Activated naive CD8-positive, alpha-beta T cell treated with anti-CD3 and anti-CD28 coated beads, Interleukin-2, amount 50 U/mL, for 16 hours (primary cell): ENCODE measurements around the gene CRB1.
"Not testable (repeated sequence)": the region's sequence is repeated elsewhere in the genome, so short reads cannot be mapped to it uniquely, and the experiment has no call there.

ENCODE experiments used
- DNase-seq: peaks from one replicate; pipeline ENCODE4 v3.0.0-alpha.2; 2020; ENCODE audit warnings: low read depth, low spot score

Gene CRB1

DNA sequence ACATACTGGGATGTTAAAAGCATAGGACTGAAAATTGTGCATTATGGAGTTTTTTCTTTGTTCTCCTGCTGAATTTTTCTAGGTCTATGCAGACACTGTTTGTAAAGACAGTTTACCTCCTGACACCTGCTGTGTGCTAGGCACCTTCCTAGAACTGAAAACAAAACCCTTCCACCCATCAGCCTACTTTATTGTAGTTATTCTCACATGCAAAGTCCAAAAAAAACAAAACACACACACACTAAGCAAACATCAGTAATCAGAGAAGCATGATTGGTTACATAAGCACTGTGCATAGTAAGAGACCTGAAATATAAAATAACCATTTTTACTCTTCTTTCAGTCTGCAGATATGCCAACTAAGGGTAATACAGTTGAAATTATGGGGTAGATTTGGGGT lies 195.1 kb downstream of the CRB1 start:
- no peak for DNase-seq

DNA sequence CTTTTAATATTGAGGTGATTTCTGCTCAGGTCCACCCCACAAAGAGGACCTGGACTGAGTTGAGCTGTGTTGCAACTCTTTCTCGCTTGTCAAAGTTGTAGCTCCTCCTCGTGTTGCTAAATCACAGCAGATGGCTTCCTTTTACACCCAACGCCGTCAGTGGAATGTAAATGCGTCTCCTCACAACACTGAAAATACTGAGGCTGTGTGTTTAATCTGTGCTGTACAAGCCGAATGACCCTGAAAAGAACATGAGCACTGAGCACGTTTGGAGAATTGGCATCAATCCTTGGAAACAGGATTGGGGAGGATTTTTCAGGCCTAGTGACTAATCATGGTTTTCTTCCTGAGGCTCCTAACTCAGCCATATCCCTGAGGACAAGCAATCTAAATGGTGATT lies 196.0 kb downstream of the CRB1 start:
- no peak for DNase-seq

DNA sequence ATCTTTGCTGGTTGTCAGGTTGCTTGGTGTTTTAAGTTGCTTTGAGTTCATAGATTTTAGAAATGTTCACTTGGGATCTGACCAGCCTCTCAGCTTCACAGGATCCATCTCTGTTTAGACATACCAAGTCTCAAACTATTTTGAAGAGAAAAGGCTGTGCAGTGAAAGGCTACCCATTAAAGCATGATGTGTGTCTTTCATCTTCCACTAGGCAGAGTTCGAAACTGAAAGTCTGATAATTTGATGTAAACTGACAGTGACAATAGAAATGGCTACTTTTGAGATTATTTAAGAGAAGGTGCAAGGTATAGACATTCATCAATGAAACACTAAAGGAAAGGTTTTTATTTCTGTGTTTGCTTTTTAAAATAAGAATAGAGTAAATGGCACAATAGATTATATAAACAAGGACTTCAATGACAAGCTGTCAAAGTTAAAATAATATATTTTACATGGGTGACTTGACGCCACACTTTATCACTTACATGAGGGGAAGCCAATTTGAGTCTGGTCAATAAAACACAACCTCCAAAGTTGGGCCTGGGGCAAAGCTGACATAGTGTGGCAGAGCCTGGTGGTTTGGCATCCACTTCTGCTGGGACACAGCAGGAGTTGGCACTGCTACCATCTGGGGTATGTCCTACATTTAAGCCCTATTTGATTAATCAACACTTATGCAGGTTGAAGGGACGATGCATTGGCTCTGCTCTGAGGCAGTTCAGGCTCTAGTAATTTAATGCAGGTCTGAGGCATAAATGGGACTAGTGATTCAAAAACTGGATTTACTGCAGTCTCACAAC lies 197.7 kb downstream of the CRB1 start:
- no peak for DNase-seq

DNA sequence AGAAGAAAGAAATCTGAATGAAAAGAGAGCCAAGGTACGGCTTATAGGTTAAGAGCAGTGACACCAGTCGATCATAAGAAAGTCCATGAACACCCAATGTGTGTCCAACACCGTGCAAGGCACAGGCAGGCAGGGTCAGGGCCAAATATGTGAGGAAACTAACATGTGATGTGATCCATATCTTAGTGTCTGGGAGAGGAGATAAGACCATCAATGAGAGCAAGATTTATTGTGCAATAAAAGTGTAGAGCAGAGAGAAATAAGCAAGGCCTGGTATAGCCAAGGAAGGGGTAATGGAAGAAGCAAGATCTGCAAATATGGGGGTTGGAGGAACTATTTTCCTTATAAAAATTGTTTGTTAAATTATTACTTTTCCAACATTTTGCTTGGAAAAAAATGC lies 198.8 kb downstream of the CRB1 start:
- no peak for DNase-seq

DNA sequence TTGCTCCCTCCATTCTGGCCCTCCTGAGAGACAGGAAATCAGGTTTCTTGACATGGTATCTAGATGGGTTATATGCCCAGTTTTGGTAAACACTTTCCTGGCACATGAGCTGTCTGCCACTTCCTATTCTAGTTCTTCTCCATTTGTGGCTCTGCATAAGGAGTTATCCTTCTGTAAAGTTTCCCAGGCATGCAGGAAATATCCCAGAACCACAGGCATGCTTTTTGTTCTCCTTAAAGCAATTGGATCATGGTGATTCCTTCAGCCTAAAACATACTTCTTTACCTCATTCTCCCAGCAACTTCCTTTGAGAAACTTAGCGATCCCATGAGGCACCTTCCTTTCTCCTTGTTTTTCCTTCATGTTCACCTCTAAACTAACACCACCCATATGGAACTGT lies 199.8 kb downstream of the CRB1 start:
- no peak for DNase-seq

DNA sequence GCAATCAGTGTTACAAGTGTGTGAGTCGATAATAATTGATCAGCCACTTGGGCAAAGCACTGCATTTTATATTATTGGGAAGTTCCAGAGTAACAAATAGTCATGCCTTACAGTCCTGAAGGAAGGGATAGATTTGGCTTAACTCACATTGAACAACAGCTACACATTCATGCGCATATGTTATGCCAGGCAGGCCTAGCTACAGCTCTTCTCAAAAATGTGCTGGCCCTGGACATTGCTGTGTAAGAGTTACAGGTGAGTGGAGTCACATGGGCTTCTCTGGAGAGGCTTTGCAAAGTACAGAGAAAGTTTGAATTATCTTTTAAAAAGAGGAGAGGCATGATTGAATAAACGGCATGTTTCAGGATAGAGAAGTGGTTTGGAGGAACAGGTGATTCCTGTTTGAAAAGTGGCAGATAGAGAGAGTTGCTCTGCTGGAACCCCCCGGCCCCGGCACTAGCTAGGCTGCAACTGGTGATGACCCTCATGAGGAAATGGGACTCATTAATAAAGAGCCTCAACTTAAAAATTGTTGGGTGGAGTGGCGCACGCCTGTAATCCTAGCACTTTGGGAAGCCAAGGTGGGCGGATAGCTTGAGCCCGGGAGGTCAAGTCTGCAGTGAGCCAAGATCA lies 200.6 kb downstream of the CRB1 start:
- no peak for DNase-seq

DNA sequence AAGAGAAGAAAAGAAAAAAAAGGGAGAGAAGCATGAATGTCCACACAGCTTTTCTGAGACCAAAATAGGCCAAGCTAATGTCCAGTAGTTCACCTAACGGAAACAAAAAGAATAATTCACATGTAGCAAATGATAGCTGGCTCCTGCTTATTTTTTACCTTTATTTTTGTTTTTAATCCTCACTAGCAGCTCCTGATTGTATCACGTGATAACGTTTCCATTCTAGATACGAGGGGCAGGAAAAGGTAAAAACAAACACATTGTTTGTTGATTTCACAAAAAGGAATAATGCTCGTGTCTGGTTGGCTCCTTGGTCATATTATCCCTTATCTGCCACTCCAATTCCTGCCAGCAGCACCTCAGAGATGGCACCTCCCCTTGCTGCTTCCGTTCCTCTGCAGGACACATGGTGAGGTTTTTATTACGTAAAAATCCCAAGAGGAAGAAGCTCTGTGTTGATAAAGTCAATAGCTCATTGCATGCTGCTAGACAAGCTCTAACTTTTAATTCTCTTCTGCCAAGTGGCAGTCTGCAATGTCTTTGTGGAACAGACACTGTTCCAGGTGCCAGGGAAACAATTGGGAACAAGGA lies 201.7 kb downstream of the CRB1 start:
- DNase-seq, result no peak

DNA sequence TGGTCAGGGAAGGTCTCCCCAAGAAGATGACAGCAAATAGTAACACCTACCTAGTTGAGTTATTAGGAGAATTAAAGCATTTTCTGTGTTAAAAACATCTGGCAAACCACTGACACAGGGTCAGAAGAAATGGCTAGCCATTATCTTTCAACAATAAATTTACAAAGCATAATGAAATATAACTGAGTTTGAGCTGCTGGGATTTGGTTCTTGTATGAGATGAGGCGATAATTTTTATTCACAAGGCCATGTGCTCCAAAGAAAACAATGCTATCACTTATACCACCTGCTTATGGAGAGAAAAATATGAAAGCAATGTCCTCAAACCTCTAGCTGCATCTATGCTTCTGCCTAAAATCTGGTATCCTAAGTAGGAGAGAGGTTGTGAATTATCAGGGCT lies 202.3 kb downstream of the CRB1 start:
- DNase-seq, result no peak

DNA sequence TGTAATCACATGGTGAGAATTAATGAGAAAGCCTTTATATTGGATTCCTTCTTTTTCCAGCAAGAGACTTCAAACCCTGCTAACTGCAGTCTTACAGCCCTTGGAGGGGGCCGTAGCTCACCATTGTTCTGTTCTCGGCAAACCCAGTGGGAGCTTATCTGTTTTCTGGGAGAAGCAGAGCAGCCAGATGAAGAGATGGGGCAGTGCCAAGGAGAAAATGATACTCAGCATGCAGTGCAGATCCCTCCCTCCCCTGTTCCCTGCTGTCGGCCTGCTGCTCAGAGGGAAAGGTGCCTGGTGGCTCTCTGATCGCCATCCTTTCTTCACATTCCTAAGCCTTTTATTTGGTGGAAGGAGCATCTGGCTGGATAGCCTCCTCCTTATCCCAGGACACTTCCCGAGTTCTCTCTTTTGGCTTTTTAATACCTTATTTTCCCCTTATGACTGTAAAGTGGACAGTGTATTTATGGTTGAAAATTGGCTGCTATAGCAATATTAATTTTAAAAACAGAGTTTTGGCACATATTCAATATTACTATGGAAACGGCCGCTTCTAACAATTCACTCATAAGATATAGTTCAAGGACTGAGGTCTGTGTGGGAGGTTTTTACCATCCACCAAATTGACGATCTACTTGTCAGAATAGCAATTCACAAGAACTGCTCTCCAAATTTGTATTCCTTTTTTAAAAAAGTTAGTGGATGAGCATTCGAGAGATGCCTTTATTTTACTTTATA lies 203.4 kb downstream of the CRB1 start:
- no peak for DNase-seq

DNA sequence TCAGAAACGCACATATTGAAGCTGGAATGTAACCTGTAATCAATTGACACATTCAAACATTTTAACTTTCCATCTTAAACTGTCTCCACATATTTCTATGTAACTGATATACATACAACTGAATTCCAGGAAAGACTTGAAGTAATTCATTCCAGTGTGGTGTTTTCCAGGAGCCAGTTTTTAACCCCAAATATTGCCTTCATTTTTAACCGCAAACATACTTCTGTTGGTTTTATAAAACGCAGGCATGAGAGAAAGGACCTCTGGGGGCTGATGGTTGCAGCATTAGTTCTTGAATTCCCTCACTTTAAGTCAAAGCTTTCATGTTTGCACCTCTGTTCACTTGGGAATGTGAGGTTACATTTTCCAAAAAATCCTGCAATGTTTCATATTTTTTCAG lies 204.1 kb downstream of the CRB1 start:
- no peak for DNase-seq

DNA sequence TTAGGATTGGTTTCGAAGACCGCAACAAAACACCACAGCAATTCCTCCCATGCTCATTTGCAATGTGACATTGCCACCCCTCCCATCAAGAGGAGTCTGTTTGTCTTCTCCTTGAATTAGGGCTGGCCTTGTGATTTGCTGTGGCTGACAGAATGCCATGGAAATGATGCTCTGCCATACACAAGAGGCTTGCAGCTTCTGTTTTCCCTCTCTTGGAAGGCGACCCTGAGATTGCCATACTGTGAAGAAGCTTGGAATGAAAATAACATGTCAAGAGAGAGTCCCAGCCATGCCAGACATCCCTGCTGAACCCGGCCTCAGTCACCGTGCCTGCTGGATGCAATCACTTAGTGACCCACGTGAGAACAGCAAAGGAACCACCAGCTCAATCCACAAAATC lies 212.4 kb downstream of the CRB1 start:
- no peak for DNase-seq

DNA sequence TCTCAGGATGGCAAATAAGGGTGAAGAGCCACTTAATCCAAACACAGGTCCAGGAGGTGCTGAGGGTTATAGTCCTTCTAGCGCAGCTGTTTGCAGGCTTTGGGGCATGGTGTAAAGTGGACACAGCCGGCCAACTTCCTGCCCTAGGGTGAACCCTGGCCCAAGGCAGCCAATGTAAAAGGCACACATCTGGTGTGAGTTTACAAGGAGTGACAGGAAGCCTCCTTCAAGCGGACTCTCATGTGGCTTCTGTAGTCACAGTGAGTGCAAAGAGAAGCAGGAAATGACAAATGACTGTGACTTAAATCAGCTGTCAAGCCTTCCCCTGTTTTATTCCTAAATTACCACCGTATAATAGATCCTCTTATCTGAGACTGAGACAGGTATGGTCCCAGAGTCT lies 213.0 kb downstream of the CRB1 start:
- no peak for DNase-seq

DNA sequence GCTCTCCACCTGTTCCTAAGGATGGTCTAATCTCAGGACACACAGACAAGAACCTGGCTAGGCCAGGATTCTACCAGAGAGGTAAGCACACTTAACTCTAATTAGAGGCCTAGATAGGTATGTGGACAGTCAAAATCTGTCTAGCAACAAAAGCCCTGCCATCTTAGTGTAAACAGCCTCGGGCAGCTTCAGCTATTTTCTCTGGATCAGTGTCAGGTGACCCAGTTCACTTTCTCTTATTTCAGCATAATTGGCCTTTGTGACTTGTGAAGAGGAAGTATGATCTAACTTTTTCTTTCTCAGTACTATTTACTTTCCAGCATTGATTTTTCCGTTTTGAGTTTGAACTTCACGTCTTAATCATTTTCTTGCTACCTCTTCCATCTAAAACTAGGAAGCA lies 217.7 kb downstream of the CRB1 start:
- no peak for DNase-seq

DNA sequence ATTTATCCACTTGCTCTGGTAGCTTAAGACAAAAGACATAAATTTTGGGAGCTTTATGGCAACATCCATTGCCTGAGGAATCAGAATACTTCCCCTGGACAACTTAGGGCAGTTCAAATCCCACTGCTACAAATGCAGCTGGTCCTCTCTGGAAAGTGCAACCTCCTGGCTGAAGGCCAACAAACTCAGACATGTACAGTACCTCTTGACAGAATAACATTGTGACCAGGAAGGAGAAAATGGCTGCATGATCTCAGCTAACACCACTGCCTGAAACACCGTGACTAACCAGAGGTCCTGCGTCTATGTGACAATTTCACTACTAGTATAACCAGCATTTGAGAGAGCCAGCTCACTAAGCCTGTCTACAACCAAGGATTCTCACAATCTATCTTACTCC lies 218.9 kb downstream of the CRB1 start:
- no peak for DNase-seq

DNA sequence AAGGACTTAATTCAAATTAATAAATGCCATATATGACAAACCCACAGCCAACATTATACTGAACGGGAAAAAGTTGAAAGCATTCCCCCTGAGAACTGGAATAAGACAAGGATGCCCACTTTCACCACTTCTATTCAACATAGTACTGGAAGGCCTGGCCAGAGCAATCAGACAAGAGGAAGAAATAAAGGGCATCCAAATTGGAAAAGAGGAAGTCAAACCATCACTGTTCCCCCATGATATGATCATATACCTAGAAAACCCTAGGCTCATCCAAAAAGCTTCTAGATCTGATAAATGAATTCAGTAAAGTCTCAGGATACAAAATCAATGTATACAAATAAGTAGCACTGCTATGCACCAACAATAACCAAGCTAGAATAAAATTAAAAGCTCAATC lies 223.5 kb downstream of the CRB1 start:
- not testable (repeated sequence) for DNase-seq

DNA sequence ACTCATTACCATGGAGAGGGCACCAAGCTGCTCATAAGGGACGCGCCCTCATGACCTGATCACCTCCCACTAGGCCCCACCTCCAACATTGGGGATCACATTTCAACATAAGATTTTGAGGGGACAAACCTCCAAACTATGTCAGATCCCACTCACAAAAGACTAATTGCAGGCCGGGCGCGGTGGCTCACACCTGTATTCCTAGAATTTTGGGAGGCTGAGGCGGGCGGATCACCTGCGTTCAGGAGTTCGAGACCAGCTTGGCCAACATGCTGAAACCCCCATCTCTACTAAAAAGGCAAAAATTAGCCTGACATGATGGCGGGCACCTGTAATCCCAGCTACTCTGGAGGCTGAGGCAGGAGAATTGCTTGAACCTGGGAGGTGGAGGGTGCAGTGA lies 228.7 kb downstream of the CRB1 start:
- DNase-seq, result no peak

DNA sequence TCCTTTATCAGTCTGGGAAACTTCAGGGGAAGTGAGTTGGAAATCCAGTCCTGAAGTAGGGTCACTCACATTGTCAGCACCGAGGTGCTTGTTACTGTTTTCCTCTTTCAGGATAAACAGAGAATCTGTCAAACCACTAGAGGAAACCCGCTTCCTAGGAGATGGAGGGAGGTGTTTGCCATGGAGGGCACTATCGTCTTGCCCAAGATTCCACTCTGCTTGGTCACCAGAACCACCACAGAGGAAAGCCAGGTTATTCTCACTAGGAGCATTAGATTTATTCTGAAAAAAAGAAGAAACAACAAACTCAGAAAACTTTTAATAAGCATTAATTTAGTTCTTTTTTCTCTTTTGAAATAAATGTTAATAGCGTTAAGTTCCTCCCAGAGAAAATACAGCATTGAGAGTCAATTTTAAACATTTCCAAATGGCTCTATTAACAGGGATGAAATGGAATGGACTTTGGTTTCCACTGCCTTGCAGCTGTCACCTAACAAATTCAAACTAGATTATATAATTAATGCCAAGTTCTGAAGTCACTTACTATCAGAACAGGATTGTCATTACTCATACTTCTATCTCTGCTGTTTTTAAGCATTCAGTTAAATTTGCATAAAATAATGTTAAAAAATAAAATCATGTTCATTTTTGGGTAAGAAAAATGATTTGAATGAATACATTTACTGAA lies 242.8 kb downstream of the CRB1 start:
- no peak for DNase-seq

DNA sequence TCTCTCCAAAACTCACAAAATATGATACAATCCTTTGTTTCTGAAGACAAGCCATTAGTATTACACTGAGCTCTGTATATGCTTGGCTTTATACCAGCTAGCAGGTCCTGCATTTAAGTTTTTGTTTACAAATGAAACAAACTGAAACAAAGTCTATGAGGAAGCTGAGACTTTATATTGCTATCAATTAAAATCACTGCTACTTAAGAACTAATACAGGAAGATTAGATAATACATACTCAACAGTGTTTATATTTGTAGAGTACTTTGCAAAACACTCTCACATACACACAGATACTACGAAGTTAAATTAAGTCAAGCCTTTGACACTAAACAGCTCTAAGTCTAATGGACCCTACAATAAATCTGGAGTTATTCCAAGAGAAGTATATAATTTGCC lies 247.4 kb downstream of the CRB1 start:
- DNase-seq, result no peak

DNA sequence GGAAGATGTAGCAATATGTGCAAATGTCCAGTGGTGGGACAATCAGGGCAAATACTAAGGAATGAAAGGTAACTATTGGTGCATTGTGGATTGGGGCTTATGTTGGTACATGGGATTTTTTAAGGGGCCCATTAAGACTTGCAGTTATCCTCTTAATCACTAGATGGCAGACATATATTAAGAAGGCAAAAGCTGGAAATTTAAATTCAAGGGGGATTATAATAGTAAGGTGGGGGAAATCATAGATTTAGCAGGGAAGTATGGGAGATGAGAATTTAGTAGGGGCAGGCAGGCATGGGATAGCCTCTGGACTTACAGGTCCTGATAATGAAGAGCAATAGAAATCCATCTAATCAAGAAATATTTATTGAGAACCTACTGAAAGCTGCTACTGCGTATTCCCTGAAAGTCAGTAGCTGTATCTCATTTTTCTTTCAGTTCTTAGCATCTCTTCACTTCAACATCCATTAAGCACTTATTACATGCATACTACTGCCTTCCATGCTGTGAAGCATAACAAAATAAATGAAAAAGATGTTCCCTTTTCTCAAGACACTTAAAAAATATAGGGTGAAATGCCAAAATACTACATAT lies 251.8 kb downstream of the CRB1 start:
- no peak for DNase-seq

DNA sequence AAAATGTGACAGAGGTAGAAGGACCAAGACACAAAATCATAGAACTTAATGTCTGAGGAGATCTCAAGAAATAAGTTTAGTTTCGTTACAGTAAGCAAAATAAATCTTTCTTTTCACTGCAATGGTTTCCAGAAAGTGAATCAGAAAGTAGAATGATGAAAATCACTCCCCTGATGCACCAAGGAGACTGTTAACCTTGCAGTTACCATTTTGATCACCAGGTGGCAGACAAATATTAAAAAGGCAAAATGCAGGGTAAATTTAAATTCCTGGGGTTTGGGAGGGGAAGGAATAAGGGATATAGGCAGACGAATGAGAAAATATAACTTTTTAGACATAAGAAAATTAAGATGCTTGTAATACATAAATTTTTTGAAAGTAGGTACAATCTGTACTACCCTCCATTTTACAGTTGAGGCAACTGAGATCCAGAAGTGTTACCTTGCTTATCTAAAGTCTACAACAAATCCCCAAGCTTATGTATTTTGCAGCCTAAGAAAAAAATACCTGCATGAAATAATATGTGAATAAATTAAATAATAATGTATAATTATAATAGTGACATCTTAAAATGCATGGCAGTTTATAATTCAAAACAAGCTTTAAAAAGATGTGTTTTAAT lies 253.2 kb downstream of the CRB1 start:
- DNase-seq, result peak; percentile 1

DNA sequence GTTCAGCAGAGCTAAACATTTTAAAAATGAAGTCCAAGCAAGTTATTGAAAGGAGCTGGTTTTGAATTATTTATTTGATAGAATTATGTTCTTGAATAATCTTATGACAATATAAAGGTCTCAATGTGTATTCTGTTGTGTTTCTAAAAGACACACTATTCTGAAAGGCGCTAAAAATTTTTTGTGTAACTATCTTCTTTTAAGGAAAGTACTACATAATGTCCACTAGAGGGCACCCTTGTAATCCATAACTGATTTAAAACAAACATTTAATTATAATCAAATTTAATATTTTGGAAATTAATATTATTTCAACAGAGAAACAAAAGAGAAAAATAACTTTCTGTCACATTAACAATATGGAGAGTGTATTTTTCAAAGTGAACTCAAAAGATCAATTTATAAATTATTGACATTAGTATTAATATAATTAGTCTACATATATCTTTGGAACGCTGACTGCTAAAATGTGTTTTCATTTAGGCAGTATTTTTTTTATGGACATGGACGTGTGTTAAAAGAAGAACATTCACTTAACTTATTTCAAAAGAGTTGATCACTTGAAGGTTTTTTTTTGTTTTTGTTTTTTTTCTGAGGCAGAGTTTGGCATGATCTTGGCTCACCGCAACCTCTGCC lies 258.8 kb downstream of the CRB1 start:
- no peak for DNase-seq
